Right atrium auricular region (tissue), 2 donors: Measurements from ENCODE around the gene COG2. TPM values are rescaled to one million over a fixed set of nuclear protein-coding genes. Genes with fewer than 3 reads are reported as not detected.

Experiments
- DNase-seq: peaks from one replicate; pipeline ENCODE4 v3.0.0-alpha.2; 2019; ENCODE audit warnings: low spot score
- H3K27ac ChIP-seq, 2 donors: fragments of 200-600 bp; sonication (generic); 1 replicate in 1 of 2; 2 replicates in 1 of 2; pipeline ENCODE4 v1.5.1; 2016 to 2019
- H3K27me3 ChIP-seq, 2 donors: fragments of 200-600 bp; sonication (generic); one replicate each; pipeline versions ENCODE4 v1.5.1 to v1.6.0; 2017 to 2019
- H3K36me3 ChIP-seq: fragments of 200-600 bp; sonication (generic); one replicate; pipeline ENCODE4 v1.5.1; 2016
- H3K4me1 ChIP-seq, 2 donors: fragments of 200-600 bp; sonication (generic); one replicate each; pipeline versions ENCODE4 v1.5.1 to v1.6.0; 2017 to 2019
- H3K4me3 ChIP-seq, 2 donors: fragments of 200-600 bp; sonication (generic); 1 replicate in 1 of 2; 2 replicates in 1 of 2; pipeline ENCODE4 v1.5.1; 2017 to 2019; ENCODE audit warnings: mild to moderate bottlenecking in 1 of 2, moderate library complexity in 1 of 2
- H3K9me3 ChIP-seq, 2 donors: fragments of 200-600 bp; sonication (generic); one replicate each; pipeline ENCODE4 v1.5.1; 2019
- total RNA-seq, 2 donors: library from RNA; depleted of rRNA; stranded (reverse); fragments of >200 nt; gene quantifications; one replicate each; pipeline ENCODE4 v1.1.0, GENCODE V29; 2016
- TF ChIP-seq, protein P1 (sequence below), 2 donors: fragments of 200-600 bp; sonication (generic); IDR thresholded peaks; one replicate each; pipeline ENCODE4 v1.5.1; 2019; ENCODE audit warnings: antibody characterized with exemption in 2 of 2

The COG2 gene
- total RNA-seq, 2 donors from 2014 or later = 27.6 to 34.7 TPM

- no peaks in the 10 kb centered on the region for H3K27me3 ChIP-seq
- H3K27ac ChIP-seq = no peak overlapping the region
- H3K36me3 ChIP-seq = peaks cover 90% of the 10 kb centered on the region
- TF ChIP-seq, protein P1, sequence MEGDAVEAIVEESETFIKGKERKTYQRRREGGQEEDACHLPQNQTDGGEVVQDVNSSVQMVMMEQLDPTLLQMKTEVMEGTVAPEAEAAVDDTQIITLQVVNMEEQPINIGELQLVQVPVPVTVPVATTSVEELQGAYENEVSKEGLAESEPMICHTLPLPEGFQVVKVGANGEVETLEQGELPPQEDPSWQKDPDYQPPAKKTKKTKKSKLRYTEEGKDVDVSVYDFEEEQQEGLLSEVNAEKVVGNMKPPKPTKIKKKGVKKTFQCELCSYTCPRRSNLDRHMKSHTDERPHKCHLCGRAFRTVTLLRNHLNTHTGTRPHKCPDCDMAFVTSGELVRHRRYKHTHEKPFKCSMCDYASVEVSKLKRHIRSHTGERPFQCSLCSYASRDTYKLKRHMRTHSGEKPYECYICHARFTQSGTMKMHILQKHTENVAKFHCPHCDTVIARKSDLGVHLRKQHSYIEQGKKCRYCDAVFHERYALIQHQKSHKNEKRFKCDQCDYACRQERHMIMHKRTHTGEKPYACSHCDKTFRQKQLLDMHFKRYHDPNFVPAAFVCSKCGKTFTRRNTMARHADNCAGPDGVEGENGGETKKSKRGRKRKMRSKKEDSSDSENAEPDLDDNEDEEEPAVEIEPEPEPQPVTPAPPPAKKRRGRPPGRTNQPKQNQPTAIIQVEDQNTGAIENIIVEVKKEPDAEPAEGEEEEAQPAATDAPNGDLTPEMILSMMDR (IDR thresholded peaks at IDR 0.05) = no peak
- H3K4me1 ChIP-seq = no peaks in the 10 kb centered on the region
- no peak overlapping the region for H3K4me3 ChIP-seq
- DNase-seq = no peak
- H3K9me3 ChIP-seq = no peaks in the 10 kb centered on the region
Measured at GRCh38 chr1:230668227-230668626, 25.9 kb downstream of the COG2 start.

- no peak for DNase-seq
- H3K9me3 ChIP-seq = no peaks in the 10 kb centered on the region
- H3K4me3 ChIP-seq = no peak overlapping the region
- peaks cover 81% of the 10 kb centered on the region for H3K36me3 ChIP-seq
- H3K27me3 ChIP-seq = no peaks in the 10 kb centered on the region
- no peaks in the 10 kb centered on the region for H3K4me1 ChIP-seq
- TF ChIP-seq, protein P1 (IDR thresholded peaks at IDR 0.05) = no peak
- no peak overlapping the region for H3K27ac ChIP-seq
Measured at GRCh38 chr1:230669543-230669942, 27.3 kb downstream of the COG2 start.

DNA sequence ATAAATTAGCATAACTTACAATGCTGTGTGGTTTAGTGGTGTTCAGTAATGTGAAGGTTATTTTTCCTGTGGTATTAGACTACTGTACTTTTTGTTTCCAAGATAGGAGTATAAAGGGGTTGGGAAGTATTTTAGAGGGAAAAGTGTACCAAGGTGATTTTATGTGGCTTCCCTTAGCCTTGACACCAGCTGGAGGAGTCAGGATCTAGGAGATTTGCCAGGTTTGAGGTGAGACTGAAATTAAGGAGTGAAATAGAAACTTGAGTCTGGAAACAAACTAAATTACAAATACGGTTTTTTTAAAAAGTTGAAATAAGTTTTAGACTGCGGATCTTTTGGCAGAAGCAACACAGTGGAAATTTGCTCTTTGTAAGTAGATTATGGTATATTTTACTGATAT lies 32.3 kb downstream of the COG2 start:
- no peak overlapping the region for H3K4me3 ChIP-seq
- no peaks in the 10 kb centered on the region for H3K27me3 ChIP-seq
- no peak for DNase-seq
- no peaks in the 10 kb centered on the region for H3K9me3 ChIP-seq
- H3K27ac ChIP-seq = no peak overlapping the region
- no peaks in the 10 kb centered on the region for H3K4me1 ChIP-seq
- TF ChIP-seq, protein P1 (IDR thresholded peaks at IDR 0.05) = no peak
- H3K36me3 ChIP-seq = peaks cover 57% of the 10 kb centered on the region

- TF ChIP-seq, protein P1 (IDR thresholded peaks at IDR 0.05) = no peak
- DNase-seq = no peak
- Histone ChIP-seq H3K4me3 (no peak overlapping the region), H3K4me1 (peaks cover 0 to 10% of the 10 kb centered on the region in 2 donors), H3K27me3 (no peaks in the 10 kb centered on the region), H3K36me3 (peaks cover 34% of the 10 kb centered on the region), H3K27ac (no peak overlapping the region), H3K9me3 (no peaks in the 10 kb centered on the region)
Measured at GRCh38 chr1:230677200-230677599, 34.9 kb downstream of the COG2 start.

DNA sequence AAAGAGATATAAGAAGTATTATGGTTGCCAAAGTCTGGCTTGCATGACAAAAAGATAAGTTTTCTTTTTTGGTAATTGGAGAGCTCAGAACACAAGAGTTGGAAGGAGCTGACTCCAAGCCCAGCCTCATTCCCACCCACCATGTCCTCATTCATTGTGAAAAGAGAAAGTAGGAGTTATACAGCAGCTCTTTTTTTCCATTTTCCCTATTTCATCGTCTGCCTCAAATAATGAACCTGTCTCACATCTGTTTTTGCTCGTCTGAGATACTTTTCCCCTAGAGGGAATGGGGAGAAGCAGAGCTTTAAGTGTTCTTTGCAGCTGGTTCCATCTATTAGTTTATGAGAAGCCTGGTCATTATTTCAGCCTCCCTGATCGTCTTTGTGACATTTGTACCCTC lies 36.9 kb downstream of the COG2 start:
- Histone ChIP-seq H3K27ac (no peak overlapping the region), H3K36me3 (peaks cover 30% of the 10 kb centered on the region), H3K9me3 (no peaks in the 10 kb centered on the region), H3K4me3 (no peak overlapping the region), H3K4me1 (peaks cover 0 to 15% of the 10 kb centered on the region in 2 donors), H3K27me3 (no peaks in the 10 kb centered on the region)
- TF ChIP-seq, protein P1 (IDR thresholded peaks at IDR 0.05) = no peak
- DNase-seq = no peak

GRCh38 chr1:230679825-230680224 lies 37.5 kb downstream of the COG2 start:
- no peak for DNase-seq
- peaks cover 0 to 15% of the 10 kb centered on the region in 2 donors for H3K4me1 ChIP-seq
- peaks cover 34% of the 10 kb centered on the region for H3K36me3 ChIP-seq
- no peak overlapping the region for H3K4me3 ChIP-seq
- H3K27me3 ChIP-seq = no peaks in the 10 kb centered on the region
- TF ChIP-seq, protein P1 (IDR thresholded peaks at IDR 0.05) = no peak
- H3K9me3 ChIP-seq = no peaks in the 10 kb centered on the region
- H3K27ac ChIP-seq = no peak overlapping the region
